GM04504 (cell line): ENCODE measurements around the gene RNF13.
A peak's percentile ranks its signal among the peaks of the same experiment; 100 is the strongest.
"Not testable (repeated sequence)": the region's sequence is repeated elsewhere in the genome, so short reads cannot be mapped to it uniquely, and the experiment has no call there.

Experiments
- DNase-seq: peaks from one replicate; pipeline ENCODE4 v3.0.0-alpha.2; 2012; ENCODE audit warnings: low read depth

RNF13 gene

GRCh38 chr3:149839896-149840295, 26.9 kb downstream of the RNF13 start:
- DNase-seq: no peak

DNA sequence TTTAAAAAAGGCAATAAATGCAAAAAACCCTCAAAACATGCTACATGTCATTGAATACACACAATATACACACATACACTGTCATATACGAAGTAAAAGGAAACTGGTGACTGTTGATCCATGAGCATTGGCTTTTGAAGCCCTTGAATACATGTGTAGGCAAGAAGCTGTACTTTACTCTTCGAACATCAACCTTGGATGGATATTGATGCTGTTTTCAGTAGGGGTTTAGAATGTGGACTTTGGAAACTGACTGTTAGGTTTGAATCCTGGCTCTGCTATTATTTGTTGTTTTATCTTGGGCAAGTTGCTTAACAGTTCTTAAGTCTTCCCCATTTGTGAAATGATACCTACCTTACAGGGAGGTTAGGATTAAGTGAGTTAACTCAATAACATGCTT, 30.5 kb downstream of the RNF13 start:
- DNase-seq: no peak

GRCh38 chr3:149844091-149844490, 31.1 kb downstream of the RNF13 start:
- peak; percentile 21 for DNase-seq

DNA sequence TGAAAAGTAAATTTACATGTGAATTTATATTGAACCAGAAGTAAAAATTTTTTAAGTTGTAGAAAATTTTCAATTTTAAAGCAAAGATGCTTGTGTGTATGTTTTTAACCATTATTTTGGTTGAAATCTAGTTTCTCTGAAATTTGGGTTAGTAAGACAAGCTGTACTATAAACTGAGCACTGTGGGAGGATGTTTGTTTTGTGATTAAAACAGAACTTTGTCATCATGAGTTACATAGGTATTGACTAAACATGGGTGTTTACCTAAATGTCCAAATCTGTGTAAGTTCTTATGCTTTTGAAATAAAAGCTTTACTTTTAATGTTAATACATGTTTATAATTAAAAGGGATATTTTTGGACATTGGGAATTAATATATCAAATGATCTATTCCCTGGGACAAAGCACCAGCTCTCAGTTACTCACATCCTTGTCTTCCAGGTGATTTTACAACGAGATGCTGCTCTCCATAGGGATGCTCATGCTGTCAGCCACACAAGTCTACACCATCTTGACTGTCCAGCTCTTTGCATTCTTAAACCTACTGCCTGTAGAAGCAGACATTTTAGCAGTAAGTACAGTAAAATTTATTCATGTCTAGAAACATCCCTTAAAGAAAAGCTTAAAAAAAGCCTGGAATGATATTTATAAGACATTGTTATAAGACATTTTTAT, 32.7 kb downstream of the RNF13 start:
- DNase-seq: no peak

- DNase-seq: no peak
These were observed 35.2 kb downstream of the RNF13 start for GRCh38 chr3:149848238-149848637.

DNA sequence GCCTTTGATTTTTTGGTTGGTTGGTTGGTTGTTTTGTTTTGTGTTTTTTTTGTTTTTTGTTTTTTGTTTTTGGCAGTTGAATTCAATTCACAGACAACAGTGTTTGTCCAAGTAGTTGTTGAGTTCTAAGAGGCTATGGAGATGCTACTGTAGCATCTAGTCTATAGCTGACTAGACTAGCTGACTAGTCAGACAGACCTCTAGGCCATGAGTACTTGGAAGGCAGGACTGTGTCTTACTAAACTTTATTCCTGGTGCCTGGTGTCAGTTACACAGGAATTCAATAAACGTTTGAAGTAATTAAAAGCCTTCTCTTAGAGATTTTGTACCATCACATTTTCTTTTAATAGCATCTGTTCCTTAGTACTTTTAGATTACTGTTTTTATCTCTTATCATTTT, 35.7 kb downstream of the RNF13 start:
- DNase-seq: no peak

- DNase-seq: no peak
These were observed 38.0 kb downstream of the RNF13 start for GRCh38 chr3:149850787-149851584.

DNA sequence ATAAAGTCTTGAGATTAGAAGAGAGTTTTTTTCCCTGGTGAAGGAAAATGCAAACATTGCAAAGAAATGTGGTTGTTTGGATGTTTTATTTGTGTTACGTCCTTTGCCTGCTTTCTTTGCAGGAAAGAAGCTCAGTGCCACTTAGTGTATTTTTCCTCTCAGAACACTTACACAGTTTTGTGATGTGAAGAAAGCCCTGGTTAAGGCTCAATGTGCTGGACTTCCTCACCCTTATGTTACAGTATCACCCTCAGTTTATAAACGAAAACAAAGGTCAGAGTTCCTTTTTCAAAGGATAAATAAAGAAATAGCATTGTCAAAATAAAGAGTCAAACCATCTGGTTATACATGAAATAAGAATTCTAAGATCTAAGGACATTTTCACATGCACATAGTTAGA, 45.9 kb downstream of the RNF13 start:
- no peak for DNase-seq

DNA sequence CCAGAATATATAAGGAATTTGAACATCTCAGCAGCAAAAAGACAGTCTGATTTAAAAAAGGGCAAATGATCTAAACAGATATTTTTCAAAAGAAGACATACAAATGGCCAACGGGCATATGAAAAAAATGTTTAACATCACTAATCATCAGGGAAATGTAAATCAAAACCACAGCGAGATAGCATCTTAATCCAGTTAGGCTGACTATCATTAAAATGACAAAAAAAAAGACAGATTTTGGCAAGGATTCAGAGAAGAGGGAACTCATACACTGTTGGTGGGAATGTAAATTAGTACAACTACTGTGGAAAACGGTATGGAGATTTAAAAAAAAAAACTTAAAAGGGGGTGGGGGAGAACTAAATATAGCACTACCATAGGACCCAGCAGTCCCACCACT, 47.9 kb downstream of the RNF13 start:
- no peak for DNase-seq

DNA sequence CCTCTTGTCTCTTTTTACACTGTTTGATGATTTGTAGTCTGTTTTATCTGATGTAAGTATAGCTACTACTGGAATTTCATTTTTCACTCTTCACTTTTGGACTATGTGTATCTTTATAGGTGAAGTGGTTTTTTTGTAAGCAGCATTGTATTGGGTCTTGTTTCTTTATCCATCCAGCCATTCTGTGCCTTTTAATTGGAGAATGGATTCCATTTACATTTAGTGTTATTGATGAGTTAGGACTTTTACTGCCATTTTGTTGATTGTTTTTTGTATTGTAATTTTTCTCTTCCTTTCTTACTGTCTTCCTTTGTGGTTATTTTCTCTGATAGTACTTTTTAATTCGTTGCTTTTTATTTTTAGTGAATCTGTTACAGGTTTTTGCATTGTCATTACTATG, 54.5 kb downstream of the RNF13 start:
- DNase-seq: no peak

DNA sequence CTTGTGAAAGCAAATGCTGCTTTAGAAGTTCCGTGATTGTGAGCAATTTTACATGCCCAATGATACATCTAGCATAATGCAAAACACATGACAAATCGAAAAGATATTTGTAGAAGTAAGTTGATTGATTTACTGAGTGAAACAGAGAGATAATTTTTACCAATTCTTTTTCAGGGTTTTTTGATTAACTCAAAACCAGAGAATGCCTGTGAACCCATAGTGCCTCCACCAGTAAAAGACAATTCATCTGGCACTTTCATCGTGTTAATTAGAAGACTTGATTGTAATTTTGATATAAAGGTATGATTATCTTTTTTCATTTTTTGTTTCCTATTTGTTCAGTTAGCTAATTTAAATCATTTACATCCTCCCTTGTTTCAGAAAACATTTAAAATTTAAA, 58.8 kb downstream of the RNF13 start:
- no peak for DNase-seq

- no peak for DNase-seq
These were observed 59.6 kb downstream of the RNF13 start for GRCh38 chr3:149872589-149872988.

DNA sequence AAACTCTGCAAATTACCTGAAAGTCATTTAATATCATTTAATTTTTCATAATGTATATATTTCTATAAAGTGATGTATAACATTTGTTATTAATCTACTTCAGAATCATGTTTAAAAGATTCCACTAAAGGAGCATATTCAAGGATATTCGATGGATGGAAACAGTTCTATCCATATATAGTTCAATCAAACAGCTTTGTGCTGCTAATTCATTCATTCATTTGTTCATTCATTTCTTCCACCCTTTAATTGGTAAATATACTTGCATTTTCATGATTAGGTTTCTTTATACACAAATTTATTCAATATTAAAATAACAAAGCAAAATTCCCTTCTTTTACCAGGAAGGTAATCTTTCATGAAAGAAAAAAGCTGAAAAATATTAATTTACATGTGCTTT, 64.7 kb downstream of the RNF13 start:
- DNase-seq: no peak

GRCh38 chr3:149879872-149880271, 66.9 kb downstream of the RNF13 start:
- peak; percentile 32 for DNase-seq

GRCh38 chr3:149881879-149882278, 68.9 kb downstream of the RNF13 start:
- no peak for DNase-seq

GRCh38 chr3:149883134-149883533, 70.1 kb downstream of the RNF13 start:
- no peak for DNase-seq

DNA sequence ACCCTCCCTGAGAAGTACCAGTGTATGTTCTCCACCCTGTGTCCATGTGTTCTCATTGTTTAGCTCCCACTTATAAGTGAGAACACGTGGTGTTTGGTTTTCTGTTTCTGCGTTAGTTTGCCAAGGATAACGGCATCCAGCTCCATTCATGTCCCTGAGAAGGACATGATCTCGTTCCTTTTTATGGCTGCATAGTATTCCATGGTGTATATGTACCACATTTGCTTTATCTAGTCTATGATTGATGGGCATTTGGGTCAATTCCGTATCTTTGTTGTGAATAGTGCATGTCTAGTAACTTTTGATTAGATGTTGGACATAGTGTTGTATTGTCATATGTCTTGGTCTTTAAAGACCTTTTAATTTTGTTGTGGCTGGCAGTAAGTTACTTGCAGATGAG, 70.8 kb downstream of the RNF13 start:
- DNase-seq: not testable (repeated sequence)

DNA sequence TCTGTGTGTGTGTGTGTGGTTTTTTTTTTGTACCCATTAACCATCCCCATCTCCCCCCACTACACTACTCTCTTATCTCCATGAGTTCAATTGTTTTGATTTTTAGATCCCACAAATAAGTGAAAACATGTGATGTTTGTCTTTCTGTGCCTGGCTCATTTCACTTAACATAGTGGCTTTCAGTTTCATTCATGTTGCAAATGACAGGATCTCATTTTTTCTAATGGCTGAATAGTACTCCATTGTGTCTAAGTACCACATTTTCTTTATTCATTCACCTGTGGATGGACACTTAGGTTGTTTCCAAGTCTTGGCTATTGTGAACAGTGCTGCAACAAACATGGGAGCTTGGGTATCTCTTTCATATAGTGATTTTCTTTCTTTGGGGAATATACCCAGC, 71.8 kb downstream of the RNF13 start:
- DNase-seq: not testable (repeated sequence)

DNA sequence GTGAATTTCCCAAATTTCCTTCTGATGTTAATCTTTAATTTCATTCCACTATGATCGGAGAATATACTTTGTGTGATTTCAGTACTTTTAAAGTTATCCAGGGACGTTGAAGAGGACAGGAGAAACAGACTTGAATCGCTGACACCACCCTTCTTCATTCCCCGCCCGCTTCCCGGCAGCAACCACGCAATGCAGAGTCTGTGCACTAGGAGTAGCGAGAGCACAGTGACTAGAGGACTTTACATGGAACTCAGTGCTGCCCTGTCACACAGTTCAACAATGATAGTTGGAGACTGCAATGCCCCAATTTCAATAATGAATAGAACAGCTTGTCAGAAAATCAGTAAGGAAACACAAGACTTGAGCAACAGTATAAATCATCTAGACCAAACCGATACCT, 73.9 kb downstream of the RNF13 start:
- DNase-seq: no peak

- DNase-seq: no peak
These were observed 78.6 kb downstream of the RNF13 start for GRCh38 chr3:149891621-149892020.

DNA sequence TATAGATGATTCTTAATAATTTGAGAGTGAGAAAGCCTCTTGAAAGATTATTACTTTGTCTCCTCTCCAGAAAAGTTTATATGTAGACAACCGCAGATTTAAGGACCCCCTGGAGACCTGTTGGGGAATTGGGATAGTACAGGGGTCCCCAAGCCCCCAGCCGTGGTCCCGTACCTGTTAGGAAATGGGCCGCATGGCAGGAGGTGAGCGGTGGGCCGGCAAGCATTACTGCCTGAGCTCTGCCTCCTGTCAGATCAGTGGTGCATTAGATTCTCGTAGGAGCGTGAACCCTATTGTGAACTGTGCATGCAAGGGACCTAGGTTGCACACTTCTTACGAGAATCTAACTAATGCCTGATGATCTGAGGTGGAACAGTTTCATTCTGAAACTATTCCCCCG, 79.4 kb downstream of the RNF13 start:
- DNase-seq: no peak

- no peak for DNase-seq
These were observed 81.2 kb downstream of the RNF13 start for GRCh38 chr3:149894205-149894604.

DNA sequence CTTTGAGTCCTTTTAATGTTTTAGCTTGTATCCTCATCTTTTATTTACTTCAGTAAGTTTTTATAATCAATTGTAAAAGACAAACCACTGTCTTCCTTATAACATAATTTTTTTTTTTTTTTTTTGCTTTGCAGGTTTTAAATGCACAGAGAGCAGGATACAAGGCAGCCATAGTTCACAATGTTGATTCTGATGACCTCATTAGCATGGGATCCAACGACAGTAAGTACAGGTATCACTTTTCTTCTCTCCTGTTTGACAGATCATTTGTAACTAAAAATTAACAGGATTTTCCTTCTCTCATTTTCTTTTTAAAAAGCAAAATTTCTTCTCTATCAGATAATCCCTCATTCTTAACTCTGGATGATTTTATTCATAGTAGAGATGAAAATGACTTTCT, 82.3 kb downstream of the RNF13 start:
- DNase-seq: no peak

DNA sequence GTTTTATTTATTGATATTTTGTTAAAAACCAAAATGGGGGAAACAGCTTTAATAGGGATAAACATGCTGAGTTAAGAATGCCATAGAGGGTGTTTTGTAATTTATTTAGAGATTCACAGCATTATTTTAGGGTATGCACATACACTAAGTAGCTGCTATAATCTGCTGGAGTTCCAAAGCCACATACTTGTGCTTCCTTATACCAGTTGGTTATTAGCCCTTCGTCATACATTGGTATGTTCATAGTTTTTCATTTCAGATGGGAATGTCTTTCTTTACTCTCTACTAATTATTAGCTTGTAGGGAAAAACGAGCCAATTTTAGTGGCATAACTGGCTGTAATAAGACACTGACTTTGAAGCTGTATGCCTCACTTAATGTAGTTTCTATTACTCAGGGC, 82.8 kb downstream of the RNF13 start:
- DNase-seq: no peak
